ENCODE results near the gene YEATS4. TPM values are rescaled to one million over a fixed set of nuclear protein-coding genes. Genes with fewer than 3 reads are reported as not detected.
A peak's percentile ranks its signal among the peaks of the same experiment; 100 is the strongest.

YEATS4 gene
- total and polyA plus RNA-seq, 9 of the 15 experiments (the other 6 are each of a cell fraction or from before 2014, with no cell fraction given): 25.9 to 92.2 (median 49.2) TPM

- TF ChIP-seq ZBTB40 (IDR thresholded peaks at IDR 0.05): 0 out of 2 replicates have a peak, but pooled peaks have one; percentile 17
- TF ChIP-seq ZBTB40 (CRISPR knock-in tag; IDR thresholded peaks at IDR 0.05): no peak
- TF ChIP-seq CEBPG (CRISPR knock-in tag; IDR thresholded peaks at IDR 0.05): no peak
- TF ChIP-seq CEBPG (tag; conservative IDR thresholded peaks at IDR 0.05 in 1 of 2, IDR thresholded peaks at IDR 0.05 in 1 of 2): no peak
- no peak for TF ChIP-seq ZNF23 (CRISPR knock-in tag; IDR thresholded peaks at IDR 0.05)
- peak; percentile 95 for TF ChIP-seq POLR2B (IDR thresholded peaks at IDR 0.05; ENCODE audit: low read depth, partially characterized antibody)
- TF ChIP-seq ZHX1 (conservative IDR thresholded peaks at IDR 0.05; ENCODE audit: low read length): no peak
- peak; percentile 34; the same call in 1 of the 2 replicates for TF ChIP-seq JUND (IDR thresholded peaks at IDR 0.05; ENCODE audit: borderline replicate concordance, low read depth, low read length)
- no peak; the same call in 2 of the 3 replicates for TF ChIP-seq JUND (tag; IDR thresholded peaks at IDR 0.05; ENCODE audit: borderline replicate concordance, low read depth, low read length)
- TF ChIP-seq ZNF436 (CRISPR knock-in tag; IDR thresholded peaks at IDR 0.05): no peak
- TF ChIP-seq KLF6 (CRISPR knock-in tag; IDR thresholded peaks at IDR 0.05; ENCODE audit: borderline replicate concordance): no peak
- peak; percentile 75 for TF ChIP-seq RBM22 (IDR thresholded peaks at IDR 0.05; ENCODE audit: low read depth, low read length, poor library complexity, severe bottlenecking)
- TF ChIP-seq TRIM25 (IDR thresholded peaks at IDR 0.05; ENCODE audit: borderline replicate concordance): no peak
These were observed at the start of gene YEATS4 (continued) for GRCh38 chr12:69359531-69360347.
